ENCODE results near the gene NETO2. TPM values are rescaled to one million over a fixed set of nuclear protein-coding genes. Genes with fewer than 3 reads are reported as not detected.

NETO2 gene
- total and polyA plus RNA-seq, 2 donors from 2014 or later: 1.4 to 4.8 TPM

DNA sequence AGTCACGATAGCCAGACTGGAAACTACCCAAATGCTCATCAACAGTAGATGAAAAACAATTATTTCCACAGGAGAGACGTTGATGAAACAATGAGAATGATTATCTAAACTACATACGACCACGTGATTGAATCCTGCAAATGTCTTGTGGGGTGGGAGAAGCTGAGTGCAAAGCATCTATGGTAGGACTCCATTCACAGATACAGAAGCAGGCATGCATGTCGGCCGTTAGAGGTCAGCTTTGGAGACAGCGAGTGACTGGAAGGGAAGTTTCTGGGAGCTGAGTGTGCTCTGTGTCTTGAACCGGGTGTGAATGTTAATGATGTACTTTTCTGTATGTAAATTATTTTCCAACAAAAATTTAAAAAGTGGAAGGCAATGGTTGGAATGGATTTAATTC lies 98.7 kb downstream of the NETO2 start:
- Histone ChIP-seq H3K4me3 (ENCODE audit: low read length in 3 of 3) (no peak overlapping the region), H3K27me3 (ENCODE audit: control insufficient read depth, insufficient read depth, low read length) (no peaks in the 10 kb centered on the region), H3K27ac (ENCODE audit: low read depth in 2 of 2, low read length in 2 of 2) (no peak overlapping the region), H3K9ac (ENCODE audit: low read length in 3 of 3) (no peak overlapping the region), H3K9me3 (ENCODE audit: control insufficient read depth in 2 of 3, insufficient read depth in 1 of 3, low read length in 3 of 3) (no peaks in the 10 kb centered on the region), H3K4me1 (ENCODE audit: control insufficient read depth in 2 of 3, insufficient read depth in 2 of 3, low read depth in 1 of 3, low read length in 3 of 3) (no peaks in the 10 kb centered on the region), H3K36me3 (ENCODE audit: control insufficient read depth in 2 of 3, insufficient read depth in 3 of 3, low read length in 3 of 3) (no peaks in the 10 kb centered on the region)
- TF ChIP-seq, protein P1, sequence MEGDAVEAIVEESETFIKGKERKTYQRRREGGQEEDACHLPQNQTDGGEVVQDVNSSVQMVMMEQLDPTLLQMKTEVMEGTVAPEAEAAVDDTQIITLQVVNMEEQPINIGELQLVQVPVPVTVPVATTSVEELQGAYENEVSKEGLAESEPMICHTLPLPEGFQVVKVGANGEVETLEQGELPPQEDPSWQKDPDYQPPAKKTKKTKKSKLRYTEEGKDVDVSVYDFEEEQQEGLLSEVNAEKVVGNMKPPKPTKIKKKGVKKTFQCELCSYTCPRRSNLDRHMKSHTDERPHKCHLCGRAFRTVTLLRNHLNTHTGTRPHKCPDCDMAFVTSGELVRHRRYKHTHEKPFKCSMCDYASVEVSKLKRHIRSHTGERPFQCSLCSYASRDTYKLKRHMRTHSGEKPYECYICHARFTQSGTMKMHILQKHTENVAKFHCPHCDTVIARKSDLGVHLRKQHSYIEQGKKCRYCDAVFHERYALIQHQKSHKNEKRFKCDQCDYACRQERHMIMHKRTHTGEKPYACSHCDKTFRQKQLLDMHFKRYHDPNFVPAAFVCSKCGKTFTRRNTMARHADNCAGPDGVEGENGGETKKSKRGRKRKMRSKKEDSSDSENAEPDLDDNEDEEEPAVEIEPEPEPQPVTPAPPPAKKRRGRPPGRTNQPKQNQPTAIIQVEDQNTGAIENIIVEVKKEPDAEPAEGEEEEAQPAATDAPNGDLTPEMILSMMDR (IDR thresholded peaks at IDR 0.05; ENCODE audit: borderline replicate concordance, extremely low read depth, insufficient read depth): no peak
- FAIRE-seq: no peak
- peak in 3 of 5 donors; percentile 15 to 64 (median 60) for DNase-seq
- intact Hi-C loops (cut with DNase I): no loop called here

- no peak overlapping the region for H3K9ac ChIP-seq (ENCODE audit: low read length in 3 of 3)
- no peak overlapping the region for H3K27ac ChIP-seq (ENCODE audit: low read depth in 2 of 2, low read length in 2 of 2)
- no peaks in the 10 kb centered on the region for H3K27me3 ChIP-seq (ENCODE audit: control insufficient read depth, insufficient read depth, low read length)
- intact Hi-C loops (cut with DNase I): no loop called here
- no peak overlapping the region for H3K4me3 ChIP-seq (ENCODE audit: low read length in 3 of 3)
- no peaks in the 10 kb centered on the region for H3K9me3 ChIP-seq (ENCODE audit: control insufficient read depth in 2 of 3, insufficient read depth in 1 of 3, low read length in 3 of 3)
- TF ChIP-seq, protein P1 (IDR thresholded peaks at IDR 0.05; ENCODE audit: borderline replicate concordance, extremely low read depth, insufficient read depth): no peak
- no peaks in the 10 kb centered on the region for H3K4me1 ChIP-seq (ENCODE audit: control insufficient read depth in 2 of 3, insufficient read depth in 2 of 3, low read depth in 1 of 3, low read length in 3 of 3)
- DNase-seq (no peak), FAIRE-seq (no peak)
- H3K36me3 ChIP-seq (ENCODE audit: control insufficient read depth in 2 of 3, insufficient read depth in 3 of 3, low read length in 3 of 3): no peaks in the 10 kb centered on the region
These were observed 99.6 kb downstream of the NETO2 start for GRCh38 chr16:47043970-47044684.

DNA sequence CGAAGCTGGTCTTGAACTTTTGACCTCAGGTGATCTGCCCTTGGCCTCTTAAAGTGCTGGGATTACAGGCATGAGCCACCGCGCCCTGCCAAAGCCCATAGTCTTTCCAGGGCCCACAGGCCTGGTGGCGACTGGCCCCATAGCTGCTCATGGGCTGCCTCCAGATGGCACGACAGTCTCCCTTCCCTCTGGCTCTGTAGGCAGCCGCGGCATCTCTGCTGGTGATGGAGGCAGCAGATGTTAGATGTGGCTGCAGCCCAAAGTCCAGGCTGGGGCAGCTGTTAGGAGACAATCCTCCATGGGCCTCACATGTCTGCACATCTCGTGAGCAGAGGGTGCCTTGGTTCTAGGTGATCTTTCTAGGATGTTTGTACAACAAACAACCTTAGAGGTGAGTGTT lies 100.5 kb downstream of the NETO2 start:
- DNase-seq (no peak), FAIRE-seq (no peak)
- Histone ChIP-seq H3K4me3 (ENCODE audit: low read length in 3 of 3) (no peak overlapping the region), H3K9me3 (ENCODE audit: control insufficient read depth in 2 of 3, insufficient read depth in 1 of 3, low read length in 3 of 3) (no peaks in the 10 kb centered on the region), H3K36me3 (ENCODE audit: control insufficient read depth in 2 of 3, insufficient read depth in 3 of 3, low read length in 3 of 3) (no peaks in the 10 kb centered on the region), H3K27ac (ENCODE audit: low read depth in 2 of 2, low read length in 2 of 2) (no peak overlapping the region), H3K27me3 (ENCODE audit: control insufficient read depth, insufficient read depth, low read length) (no peaks in the 10 kb centered on the region), H3K4me1 (ENCODE audit: control insufficient read depth in 2 of 3, insufficient read depth in 2 of 3, low read depth in 1 of 3, low read length in 3 of 3) (peaks cover 0 to under 1% (median 0%) of the 10 kb centered on the region in 3 donors), H3K9ac (ENCODE audit: low read length in 3 of 3) (no peak overlapping the region)
- TF ChIP-seq, protein P1 (IDR thresholded peaks at IDR 0.05; ENCODE audit: borderline replicate concordance, extremely low read depth, insufficient read depth): no peak
- intact Hi-C loops (cut with DNase I): no loop called here
